ENCODE measurements around the gene TUFT1. TPM values are rescaled to one million over a fixed set of nuclear protein-coding genes. Genes with fewer than 3 reads are reported as not detected.
A peak's percentile ranks its signal among the peaks of the same experiment; 100 is the strongest.

Gene TUFT1
- total and polyA plus RNA-seq, 2 of the 13 experiments (the other 11 are each of a cell fraction or from before 2014, with no cell fraction given): 6.4 to 7.3 TPM

GRCh38 chr1:151514366-151514765 is 25.7 kb upstream of the TUFT1 start:
- WGBS (ENCODE audit: low lambda C conversion rate): 0% methylated on average over 4 of the region's 4 CpGs
- H3K4me2 ChIP-seq (ENCODE audit: low read depth, low read length): peak overlapping the region; percentile 91
- TF ChIP-seq THAP11 (CRISPR knock-in tag; IDR thresholded peaks at IDR 0.05) (no peak), FOXP1 (IDR thresholded peaks at IDR 0.05) (no peak), FOXP1 (CRISPR knock-in tag; IDR thresholded peaks at IDR 0.05) (peak; percentile 62), MXI1 (IDR thresholded peaks at IDR 0.05; ENCODE audit: borderline replicate concordance, low read depth, low read length) (peak; percentile 11; the same call in 1 of the 3 replicates), TFAP4 (IDR thresholded peaks at IDR 0.05; ENCODE audit: borderline replicate concordance, low read depth) (peak; percentile 50; the same call in 1 of the 2 replicates), SRSF1 (optimal IDR thresholded peaks at IDR 0.05; ENCODE audit: low read depth, low read length) (no peak), BCL3 (CRISPR knock-in tag; IDR thresholded peaks at IDR 0.05) (no peak), MED1 (CRISPR knock-in tag; IDR thresholded peaks at IDR 0.05) (0 out of 2 replicates have a peak, but pooled peaks have one; percentile 20), BCL6 (CRISPR knock-in tag; IDR thresholded peaks at IDR 0.05) (0 out of 2 replicates have a peak, but pooled peaks have one; percentile 11), ZFP36L1 (CRISPR knock-in tag; IDR thresholded peaks at IDR 0.05) (no peak), FOXP4 (CRISPR knock-in tag; IDR thresholded peaks at IDR 0.05) (peak; percentile 44; the same call in 1 of the 2 replicates), PHF21A (CRISPR knock-in tag; IDR thresholded peaks at IDR 0.05) (no peak), FOSL1 (CRISPR knock-in tag; IDR thresholded peaks at IDR 0.05; ENCODE audit: borderline replicate concordance) (no peak), TEAD2 (CRISPR knock-in tag; IDR thresholded peaks at IDR 0.05) (no peak)
- TF ChIP-seq, protein P1, sequence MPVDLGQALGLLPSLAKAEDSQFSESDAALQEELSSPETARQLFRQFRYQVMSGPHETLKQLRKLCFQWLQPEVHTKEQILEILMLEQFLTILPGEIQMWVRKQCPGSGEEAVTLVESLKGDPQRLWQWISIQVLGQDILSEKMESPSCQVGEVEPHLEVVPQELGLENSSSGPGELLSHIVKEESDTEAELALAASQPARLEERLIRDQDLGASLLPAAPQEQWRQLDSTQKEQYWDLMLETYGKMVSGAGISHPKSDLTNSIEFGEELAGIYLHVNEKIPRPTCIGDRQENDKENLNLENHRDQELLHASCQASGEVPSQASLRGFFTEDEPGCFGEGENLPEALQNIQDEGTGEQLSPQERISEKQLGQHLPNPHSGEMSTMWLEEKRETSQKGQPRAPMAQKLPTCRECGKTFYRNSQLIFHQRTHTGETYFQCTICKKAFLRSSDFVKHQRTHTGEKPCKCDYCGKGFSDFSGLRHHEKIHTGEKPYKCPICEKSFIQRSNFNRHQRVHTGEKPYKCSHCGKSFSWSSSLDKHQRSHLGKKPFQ (CRISPR knock-in tag; IDR thresholded peaks at IDR 0.05; ENCODE audit: insufficient replicate concordance): no peak
- TF ChIP-seq, protein P2, sequence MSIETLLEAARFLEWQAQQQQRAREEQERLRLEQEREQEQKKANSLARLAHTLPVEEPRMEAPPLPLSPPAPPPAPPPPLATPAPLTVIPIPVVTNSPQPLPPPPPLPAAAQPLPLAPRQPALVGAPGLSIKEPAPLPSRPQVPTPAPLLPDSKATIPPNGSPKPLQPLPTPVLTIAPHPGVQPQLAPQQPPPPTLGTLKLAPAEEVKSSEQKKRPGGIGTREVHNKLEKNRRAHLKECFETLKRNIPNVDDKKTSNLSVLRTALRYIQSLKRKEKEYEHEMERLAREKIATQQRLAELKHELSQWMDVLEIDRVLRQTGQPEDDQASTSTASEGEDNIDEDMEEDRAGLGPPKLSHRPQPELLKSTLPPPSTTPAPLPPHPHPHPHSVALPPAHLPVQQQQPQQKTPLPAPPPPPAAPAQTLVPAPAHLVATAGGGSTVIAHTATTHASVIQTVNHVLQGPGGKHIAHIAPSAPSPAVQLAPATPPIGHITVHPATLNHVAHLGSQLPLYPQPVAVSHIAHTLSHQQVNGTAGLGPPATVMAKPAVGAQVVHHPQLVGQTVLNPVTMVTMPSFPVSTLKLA (IDR thresholded peaks at IDR 0.05): peak; percentile 62

More at GRCh38 chr1:151514366-151514765, 25.7 kb upstream of the TUFT1 start:
- intact Hi-C loops (cut with micrococcal nuclease; ENCODE audit: unreplicated experiment): no loop called here
- FAIRE-seq (peak; percentile 8), ATAC-seq (peak; percentile 7), DNase-seq (ENCODE audit: low spot score) (no peak)
- CTCF ChIA-PET (ENCODE audit: low intra/inter-chr PET ratio, low total read pairs): no interaction called here
- Histone ChIP-seq H3K27me3 (ENCODE audit: control insufficient read depth in 1 of 2, insufficient read depth in 2 of 2, low read length in 2 of 2) (peaks cover 0 to 16% of the 10 kb centered on the region in 2 experiments; a peak in 2 of 5 replicates), H3K4me1 (ENCODE audit: insufficient read depth, low read length) (peaks cover 68% of the 10 kb centered on the region), H3K9me3 (ENCODE audit: low read length) (no peaks in the 10 kb centered on the region), H3K4me3 (replicated peaks in 1 of 3; ENCODE audit: insufficient read depth in 1 of 3, low read depth in 2 of 3, low read length in 3 of 3) (peak overlapping the region in 2 of 3 experiments; percentile 6 to 80; a peak in 3 of 6 replicates), H3K36me3 (replicated peaks in 1 of 2; ENCODE audit: control insufficient read depth in 1 of 2, insufficient read depth in 2 of 2, low read length in 2 of 2) (no peaks in the 10 kb centered on the region; a peak in 1 of 5 replicates), H4K20me1 (ENCODE audit: insufficient read depth, low read length) (no peaks in the 10 kb centered on the region), H3K79me2 (ENCODE audit: insufficient read depth, low read length) (no peaks in the 10 kb centered on the region), H3K27ac (ENCODE audit: extremely low read length, insufficient read depth, low read length) (peak overlapping the region; percentile 58), H3K9ac (ENCODE audit: insufficient read depth, low read depth, low read length) (0 out of 2 replicates have a peak overlapping the region, but pooled peaks have one; percentile 46), H2AFZ (ENCODE audit: low read length) (no peak overlapping the region)
- BruUV-seq (replicated peaks): no TSS peak
- in situ Hi-C loops (cut with HindIII; ENCODE audit: extremely low pct_ligation_motif_present, low pct_unique_long_range_greater_than_20kb): no loop called here
- POLR2A ChIA-PET: interaction anchor here (0.9 to 2.4 kb wide), 2 partner anchors 25 to 40 kb away, joined by 3 to 11 read pairs; no protein-coding TSS in a partner anchor
